ENCODE measurements around the gene SPRYD3. TPM values are rescaled to one million over a fixed set of nuclear protein-coding genes. Genes with fewer than 3 reads are reported as not detected.
A peak's percentile ranks its signal among the peaks of the same experiment; 100 is the strongest.

SPRYD3 gene
- total and polyA plus RNA-seq, 8 donors = 25.7 to 47.2 (median 38.4) TPM

DNA sequence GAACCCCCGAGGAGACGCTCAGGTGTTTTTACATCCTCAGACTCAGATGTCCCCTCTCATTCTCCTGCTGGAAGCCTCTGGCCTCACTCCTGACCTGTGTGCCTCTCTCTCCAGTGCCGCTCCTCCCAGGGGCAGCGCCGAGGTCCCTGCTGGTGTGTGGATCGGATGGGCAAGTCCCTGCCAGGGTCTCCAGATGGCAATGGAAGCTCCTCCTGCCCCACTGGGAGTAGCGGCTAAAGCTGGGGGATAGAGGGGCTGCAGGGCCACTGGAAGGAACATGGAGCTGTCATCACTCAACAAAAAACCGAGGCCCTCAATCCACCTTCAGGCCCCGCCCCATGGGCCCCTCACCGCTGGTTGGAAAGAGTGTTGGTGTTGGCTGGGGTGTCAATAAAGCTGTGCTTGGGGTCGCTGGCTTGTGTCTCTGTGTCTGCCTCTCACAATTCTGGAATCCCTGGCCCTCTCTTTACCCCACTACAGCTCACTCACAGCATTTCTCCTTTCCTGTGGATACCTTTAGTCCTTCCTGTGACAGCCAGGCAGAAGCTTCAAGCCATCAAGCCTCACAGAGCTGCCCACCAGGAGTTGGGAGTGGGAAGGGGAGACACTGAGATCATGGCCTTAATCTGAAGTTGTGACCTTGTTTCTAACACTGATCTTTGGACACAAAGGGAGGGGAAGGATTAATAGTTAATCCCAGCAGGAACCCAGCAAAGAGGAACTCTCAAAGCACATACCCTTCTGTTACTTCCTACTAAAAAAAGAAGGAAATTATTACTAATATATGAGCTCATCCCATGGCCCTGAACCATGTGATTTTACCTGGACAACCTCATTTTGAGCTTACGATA lies 23.0 kb upstream of the SPRYD3 start:
- 79 to 91% methylated on average over 12 of the region's 12 CpGs for WGBS, 2 donors
- ATAC-seq (peak; percentile 54 to 68 (median 60)), DNase-seq (no peak), FAIRE-seq (no peak)
- Histone ChIP-seq H3K36me3 (no peaks in the 10 kb centered on the region), H3K4me3 (no peak overlapping the region), H3K9me3 (no peaks in the 10 kb centered on the region), H3K4me1 (peaks cover 6 to 24% (median 14%) of the 10 kb centered on the region in 3 donors), H3K27ac (peak overlapping the region; percentile 53 to 89 (median 72)), H3K27me3 (no peaks in the 10 kb centered on the region)
- intact Hi-C loops (cut with DNase I) = no loop called here
- TF ChIP-seq, protein P1, sequence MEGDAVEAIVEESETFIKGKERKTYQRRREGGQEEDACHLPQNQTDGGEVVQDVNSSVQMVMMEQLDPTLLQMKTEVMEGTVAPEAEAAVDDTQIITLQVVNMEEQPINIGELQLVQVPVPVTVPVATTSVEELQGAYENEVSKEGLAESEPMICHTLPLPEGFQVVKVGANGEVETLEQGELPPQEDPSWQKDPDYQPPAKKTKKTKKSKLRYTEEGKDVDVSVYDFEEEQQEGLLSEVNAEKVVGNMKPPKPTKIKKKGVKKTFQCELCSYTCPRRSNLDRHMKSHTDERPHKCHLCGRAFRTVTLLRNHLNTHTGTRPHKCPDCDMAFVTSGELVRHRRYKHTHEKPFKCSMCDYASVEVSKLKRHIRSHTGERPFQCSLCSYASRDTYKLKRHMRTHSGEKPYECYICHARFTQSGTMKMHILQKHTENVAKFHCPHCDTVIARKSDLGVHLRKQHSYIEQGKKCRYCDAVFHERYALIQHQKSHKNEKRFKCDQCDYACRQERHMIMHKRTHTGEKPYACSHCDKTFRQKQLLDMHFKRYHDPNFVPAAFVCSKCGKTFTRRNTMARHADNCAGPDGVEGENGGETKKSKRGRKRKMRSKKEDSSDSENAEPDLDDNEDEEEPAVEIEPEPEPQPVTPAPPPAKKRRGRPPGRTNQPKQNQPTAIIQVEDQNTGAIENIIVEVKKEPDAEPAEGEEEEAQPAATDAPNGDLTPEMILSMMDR (IDR thresholded peaks at IDR 0.05) = no peak

DNA sequence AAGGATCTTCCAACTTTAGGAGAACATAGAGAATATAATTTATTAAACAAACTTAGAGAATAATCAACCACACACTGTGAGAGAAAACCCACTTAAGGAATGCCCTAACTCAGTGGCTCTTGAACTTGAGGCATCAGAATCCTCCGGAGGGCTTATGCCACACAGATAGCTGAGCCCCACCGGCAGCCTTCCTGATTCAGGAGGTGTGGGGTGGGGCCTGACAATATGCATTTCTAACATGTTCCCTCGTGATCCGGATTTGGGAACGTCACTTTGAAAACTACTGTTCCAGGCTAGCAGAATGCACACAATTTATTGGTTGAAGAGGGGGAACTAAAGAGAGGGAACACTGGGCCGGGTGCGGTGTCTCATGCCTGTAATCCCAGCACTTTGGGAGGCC lies 22.1 kb upstream of the SPRYD3 start:
- Histone ChIP-seq H3K27me3 (no peaks in the 10 kb centered on the region), H3K9me3 (no peaks in the 10 kb centered on the region), H3K4me3 (no peak overlapping the region), H3K36me3 (no peaks in the 10 kb centered on the region), H3K4me1 (peaks cover 6 to 24% (median 14%) of the 10 kb centered on the region in 3 donors), H3K27ac (no peak overlapping the region)
- TF ChIP-seq, protein P1 (IDR thresholded peaks at IDR 0.05) = no peak
- DNase-seq = no peak
- FAIRE-seq = no peak
- ATAC-seq = no peak
- intact Hi-C loops (cut with DNase I) = no loop called here
- 86 to 91% methylated on average over 7 of the region's 7 CpGs for WGBS, 2 donors

DNA sequence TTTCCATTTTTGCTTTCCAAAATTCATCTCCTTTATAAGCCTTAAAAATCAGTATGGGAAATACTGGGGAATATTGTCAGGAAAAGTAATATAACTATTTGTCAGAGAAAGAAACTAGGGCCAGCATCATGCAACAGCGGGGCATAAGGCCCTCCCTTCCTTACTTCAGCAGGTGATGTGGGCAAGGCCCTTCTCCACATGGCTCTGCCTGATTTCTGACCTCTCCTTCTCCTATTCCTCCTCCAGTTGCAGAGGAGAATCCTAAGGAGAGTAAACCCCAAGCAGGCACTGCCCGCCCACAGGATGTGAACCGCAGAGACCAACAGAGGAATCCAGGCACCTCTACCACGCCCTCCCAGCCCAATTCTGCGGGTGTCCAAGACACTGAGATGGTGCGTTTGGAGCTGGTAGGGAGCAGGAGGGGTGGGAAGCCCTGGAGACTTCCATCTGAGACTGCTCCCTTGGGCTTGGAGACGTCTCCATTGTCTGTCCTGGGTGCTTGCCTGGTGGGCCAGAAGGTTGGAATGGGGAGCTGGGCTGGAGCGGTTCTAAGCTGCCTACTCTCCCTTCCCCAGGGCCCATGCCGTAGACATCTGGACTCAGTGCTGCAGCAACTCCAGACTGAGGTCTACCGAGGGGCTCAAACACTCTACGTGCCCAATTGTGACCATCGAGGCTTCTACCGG lies 21.4 kb upstream of the SPRYD3 start:
- FAIRE-seq (no peak), ATAC-seq (no peak), DNase-seq (no peak)
- H3K4me1 ChIP-seq = peaks cover 6 to 24% (median 14%) of the 10 kb centered on the region in 3 donors
- H3K27ac ChIP-seq = no peak overlapping the region
- intact Hi-C loops (cut with DNase I) = no loop called here
- H3K4me3 ChIP-seq = no peak overlapping the region
- no peaks in the 10 kb centered on the region for H3K36me3 ChIP-seq
- TF ChIP-seq, protein P1 (IDR thresholded peaks at IDR 0.05) = no peak
- 86 to 91% methylated on average over 13 of the region's 13 CpGs for WGBS, 2 donors
- H3K9me3 ChIP-seq = no peaks in the 10 kb centered on the region
- H3K27me3 ChIP-seq = no peaks in the 10 kb centered on the region

DNA sequence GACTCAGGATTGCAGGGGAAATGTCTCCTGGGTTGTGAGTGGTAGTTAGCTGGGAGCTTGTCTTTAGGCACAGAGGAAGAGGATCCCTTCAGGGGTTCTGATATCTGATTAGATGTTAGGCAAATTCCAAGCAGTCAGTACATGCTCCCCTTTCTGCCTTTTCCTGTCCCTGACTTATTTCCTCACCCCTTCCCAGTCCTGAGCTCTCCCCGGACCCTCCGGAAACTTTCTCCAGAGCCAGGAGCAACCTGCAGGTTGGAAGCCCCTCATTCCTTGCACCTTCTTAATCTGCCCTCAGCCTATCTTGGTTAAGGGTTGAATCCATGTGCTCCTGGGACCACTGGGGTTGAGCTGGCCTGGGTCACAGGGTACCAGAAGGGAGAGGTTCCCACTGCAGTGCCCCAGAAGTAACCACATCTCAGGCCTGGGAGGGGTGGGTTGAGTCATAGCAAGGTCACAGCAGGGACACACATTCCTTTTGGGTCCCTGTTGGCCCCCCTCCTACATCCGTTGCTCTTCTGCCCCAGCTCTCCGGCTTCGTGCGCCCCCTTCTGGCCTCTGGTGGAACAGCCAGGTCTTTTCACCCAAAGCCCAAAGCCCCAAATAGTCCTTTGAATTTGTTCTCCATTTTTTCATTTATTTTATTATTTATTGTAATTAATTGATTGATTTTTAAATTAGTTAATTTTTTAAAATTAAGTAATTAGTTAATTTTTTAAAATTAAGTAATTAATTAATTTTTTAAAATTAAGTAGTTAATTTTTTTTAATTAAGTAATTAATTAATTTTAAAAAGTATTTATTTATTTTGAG lies 20.1 kb upstream of the SPRYD3 start:
- ATAC-seq (peak; percentile 55 to 70 (median 63)), FAIRE-seq (peak; percentile 98), DNase-seq (peak; percentile 78 to 97 (median 88))
- Histone ChIP-seq H3K4me1 (peaks cover 6 to 24% (median 14%) of the 10 kb centered on the region in 3 donors), H3K27ac (peak overlapping the region in 3 of 4 donors; percentile 19 to 66 (median 29)), H3K27me3 (no peaks in the 10 kb centered on the region), H3K9me3 (no peaks in the 10 kb centered on the region), H3K36me3 (no peaks in the 10 kb centered on the region), H3K4me3 (no peak overlapping the region)
- intact Hi-C loops (cut with DNase I) = loop anchor here in 2 of 3 donors (2.0 to 5.0 kb wide), 2 partner anchors 32 to 37 kb away; no protein-coding TSS in a partner anchor
- WGBS, 2 donors = 20 to 29% methylated on average over 6 of the region's 6 CpGs
- TF ChIP-seq, protein P1 (IDR thresholded peaks at IDR 0.05) = peak; percentile 82 to 97 (median 88)

All from pancreas (tissue), 10 donors.